ENCODE data around the gene OR6C74.

The OR6C74 gene

DNA sequence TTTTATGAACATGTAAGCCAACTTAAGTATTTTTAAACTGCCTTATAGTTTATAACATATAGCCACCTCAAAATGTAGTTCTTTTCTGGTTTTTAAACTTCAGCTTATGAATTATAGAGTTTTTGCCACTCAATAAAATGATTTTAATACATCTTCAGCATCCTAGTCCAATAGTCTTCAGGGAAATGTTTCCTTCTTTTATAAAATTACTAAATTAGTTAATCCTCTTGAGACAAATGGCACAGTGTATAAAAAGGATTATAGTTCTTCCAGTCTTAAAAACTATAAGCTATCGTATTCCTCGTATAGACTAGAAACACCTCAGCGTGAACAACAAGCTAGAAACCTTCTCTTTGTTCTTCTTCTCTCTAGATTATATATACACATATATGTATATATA is at the start of gene OR6C74:
Gene OR6C74 (plus strand): TSS at position 301 of the 400 bp plus-strand sequence. CDS start 2,679 bp downstream, outside the sequence.
- DNase-seq: no peak

DNA sequence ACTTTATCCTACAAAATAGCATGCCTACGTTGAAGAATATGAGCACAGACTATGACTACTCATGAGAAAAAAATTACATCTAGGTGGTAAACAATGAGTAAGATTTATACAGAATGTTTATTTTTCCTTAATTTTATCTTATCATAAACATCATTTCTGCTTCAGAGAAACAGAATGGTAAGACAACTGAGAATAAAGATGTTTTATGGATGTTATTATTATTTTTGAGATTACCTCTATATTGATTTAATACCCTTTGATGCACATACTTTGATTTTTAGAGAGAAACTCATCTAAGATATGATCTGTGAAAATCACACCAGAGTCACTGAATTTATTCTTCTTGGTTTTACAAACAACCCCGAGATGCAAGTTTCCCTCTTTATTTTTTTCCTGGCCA is 23.7 kb upstream of the OR6C74 start, which contains the start of gene OR10A7:
Gene OR10A7 (plus strand): TSS at position 301 of the 400 bp plus-strand sequence. CDS start 0 bp downstream, at position 301.
- DNase-seq: no peak

DNA sequence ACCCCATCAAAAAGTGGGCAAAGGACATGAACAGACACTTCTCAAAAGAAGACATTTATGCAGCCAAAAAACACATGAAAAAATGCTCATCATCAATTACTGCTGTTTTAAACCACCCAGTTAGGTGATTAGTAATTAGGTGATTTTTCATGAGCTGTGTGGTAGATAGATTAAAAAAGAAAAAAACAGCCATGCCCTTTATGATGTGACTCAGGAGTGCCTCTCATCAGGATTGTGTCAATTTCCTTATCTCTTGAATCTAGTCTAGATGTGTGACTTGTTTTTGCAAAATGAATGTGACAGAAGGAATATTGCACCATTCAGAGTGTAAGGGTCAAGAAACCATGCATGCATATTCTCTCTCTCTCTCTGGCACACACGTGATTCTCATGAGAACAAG is 17.9 kb upstream of the OR6C74 start:
- no peak for DNase-seq

DNA sequence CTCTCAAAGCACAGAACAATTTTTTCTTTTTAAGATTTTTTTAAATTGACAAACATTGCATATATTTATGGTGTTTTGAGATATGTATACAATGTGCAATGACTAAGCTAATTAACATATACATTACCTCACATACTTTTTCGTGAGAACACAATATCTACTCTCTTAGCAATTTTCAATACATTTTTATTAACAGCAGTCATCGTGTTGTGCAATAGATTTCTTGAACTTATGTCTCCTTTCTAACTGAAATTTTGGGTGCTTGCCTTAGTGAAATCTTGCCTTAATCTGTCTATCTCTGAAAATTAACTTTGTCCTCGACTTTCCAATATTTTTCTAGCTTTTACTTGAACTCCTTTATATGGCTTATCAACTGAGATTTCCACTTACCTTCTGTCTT is 16.8 kb upstream of the OR6C74 start:
- DNase-seq: no peak

DNA sequence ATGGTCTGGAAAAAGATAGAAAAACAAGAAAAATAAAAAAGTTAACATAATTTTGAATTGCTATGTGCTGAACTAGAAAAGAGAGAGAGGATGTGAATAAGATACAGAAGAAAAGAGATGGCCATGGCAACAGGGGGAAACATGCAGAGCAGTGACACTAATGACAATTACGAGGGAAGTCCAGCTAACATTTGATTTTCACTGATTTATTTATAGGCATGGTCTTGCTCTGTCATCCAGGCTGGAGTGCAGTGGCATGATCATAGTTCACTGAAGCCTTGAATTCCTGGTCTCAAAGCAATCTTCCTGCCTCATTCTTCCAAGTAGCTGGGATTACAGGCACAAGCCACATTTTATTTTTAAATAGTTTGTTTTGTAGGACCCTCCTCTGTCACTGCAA is 1.8 kb downstream of the OR6C74 start:
- no peak for DNase-seq

DNA sequence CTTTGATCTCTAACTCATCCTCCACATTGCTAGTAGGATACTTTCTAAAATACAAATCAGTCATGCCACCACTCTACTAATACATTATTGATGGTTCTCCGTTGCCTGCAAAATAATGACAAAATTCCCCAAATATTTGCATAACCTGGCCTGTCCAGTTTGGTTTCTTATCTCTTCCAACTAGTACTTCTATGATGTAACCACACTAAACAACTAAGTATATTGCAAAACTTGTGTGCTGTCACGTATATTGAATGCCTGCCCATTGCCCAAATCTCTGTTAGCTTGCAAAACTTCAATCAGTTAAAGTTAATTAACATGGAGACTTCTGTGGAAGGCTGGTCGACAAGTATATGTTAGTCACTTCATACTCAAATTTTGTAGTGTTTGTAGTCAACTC is 6.5 kb downstream of the OR6C74 start:
- DNase-seq: no peak

DNA sequence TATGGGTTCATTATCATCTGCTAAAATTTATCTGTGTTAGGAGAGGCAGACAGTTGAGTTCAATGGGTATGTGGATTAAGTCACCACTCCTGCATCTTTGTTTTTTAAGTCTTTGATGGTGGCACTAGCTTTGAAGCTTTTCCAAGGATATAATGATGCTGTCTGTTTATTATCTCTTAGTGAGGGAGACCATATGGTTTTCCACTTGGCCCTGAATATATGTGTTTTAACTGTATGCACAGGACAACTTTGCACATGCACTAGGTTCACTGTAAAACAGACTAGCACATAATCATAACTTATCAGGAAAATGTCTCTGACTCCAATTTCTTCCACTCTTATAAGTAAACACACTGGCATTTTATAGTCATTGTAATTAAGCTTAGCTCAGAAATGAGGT is 8.9 kb downstream of the OR6C74 start:
- no peak for DNase-seq

DNA sequence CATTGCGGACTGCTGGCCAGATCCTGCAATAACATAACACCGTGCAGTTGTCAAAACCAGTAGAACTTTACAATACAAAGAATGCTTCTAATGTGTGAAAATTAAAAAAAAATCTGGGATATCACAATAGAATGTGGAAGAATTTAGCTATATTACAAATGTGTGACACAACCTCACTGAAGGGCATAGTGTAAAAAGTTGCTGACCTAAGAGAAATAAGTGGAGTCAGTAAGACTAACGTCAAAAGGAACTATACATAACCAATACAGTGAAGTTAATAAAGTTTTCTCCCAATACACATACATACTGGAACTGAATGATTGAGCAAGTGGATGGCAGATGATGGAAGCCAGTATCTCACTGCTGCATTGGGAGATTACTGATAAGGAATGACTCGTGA is 12.4 kb downstream of the OR6C74 start:
- DNase-seq: no peak

DNA sequence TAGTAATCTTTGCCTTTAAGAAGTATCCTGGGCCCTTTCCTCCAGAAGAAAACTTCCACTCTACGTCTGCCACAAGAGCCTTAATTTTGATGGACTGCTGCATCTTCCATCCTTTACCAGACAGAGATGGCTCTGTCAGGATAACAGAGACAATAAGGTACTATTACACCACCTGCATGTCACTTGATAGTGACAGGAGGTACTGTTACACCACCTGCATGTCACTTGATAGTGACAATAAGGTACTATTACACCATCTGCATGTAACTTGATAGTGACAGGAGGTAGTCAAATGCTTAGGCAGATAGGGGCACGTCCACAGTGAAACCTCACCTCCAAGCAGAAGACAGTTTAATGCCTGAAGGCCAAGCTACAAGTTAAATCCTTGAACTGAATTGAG is 13.9 kb downstream of the OR6C74 start:
- no peak for DNase-seq

DNA sequence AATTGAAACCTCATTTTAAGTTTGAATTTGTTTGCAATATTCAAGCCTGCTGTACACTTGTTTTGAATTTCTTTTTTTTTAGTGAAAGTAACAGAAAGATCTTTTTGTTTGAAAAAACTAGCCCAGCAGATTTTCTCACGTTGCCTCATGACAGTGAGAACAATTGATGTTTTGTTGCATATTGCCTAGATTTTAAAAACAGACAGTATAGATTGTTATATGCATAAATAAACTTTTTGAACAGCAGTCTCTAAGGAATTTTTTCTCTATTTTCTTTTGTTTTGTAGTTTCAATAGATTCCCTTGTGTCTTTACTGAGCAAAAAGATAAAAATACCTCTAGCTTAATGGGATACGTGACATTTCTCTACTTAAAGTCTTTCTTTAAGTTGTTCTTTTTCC is 36.6 kb downstream of the OR6C74 start:
- no peak for DNase-seq

DNA sequence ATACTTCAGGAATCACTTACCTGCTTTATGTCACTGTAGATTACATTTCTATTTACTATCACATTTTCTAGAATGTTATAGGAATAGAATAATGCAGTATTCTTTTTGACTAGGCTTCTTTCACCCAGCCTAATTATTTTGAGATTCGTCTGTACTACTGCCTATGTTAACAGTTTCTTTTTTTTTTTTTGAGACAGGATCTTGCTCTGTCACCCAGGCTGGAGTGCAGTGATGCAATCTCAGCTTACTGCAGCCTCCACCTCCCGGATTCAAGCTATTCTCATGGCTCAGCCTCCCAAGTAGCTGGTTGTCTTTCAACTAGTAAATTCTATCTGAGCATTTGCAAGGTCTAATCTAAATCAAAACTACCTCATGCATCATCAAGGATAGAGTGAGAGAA is 45.6 kb downstream of the OR6C74 start:
- no peak for DNase-seq
